AG10803 (cell line): ENCODE results near the gene SLC43A2.

Experiments
- DNase-seq: peaks from one replicate; pipeline ENCODE4 v3.0.0; 2010; ENCODE audit warnings: low read depth
- H3K4me3 ChIP-seq: 2 replicates; pipeline ENCODE4 v1.5.1; 2011; ENCODE audit warnings: mild to moderate bottlenecking, low read length, control low read depth
- TF ChIP-seq, protein P1 (sequence below): conservative IDR thresholded peaks from 2 replicates; pipeline ENCODE4 v1.5.1; 2011; ENCODE audit warnings: mild to moderate bottlenecking, low read length, control low read depth, inconsistent platforms

SLC43A2 gene

DNA sequence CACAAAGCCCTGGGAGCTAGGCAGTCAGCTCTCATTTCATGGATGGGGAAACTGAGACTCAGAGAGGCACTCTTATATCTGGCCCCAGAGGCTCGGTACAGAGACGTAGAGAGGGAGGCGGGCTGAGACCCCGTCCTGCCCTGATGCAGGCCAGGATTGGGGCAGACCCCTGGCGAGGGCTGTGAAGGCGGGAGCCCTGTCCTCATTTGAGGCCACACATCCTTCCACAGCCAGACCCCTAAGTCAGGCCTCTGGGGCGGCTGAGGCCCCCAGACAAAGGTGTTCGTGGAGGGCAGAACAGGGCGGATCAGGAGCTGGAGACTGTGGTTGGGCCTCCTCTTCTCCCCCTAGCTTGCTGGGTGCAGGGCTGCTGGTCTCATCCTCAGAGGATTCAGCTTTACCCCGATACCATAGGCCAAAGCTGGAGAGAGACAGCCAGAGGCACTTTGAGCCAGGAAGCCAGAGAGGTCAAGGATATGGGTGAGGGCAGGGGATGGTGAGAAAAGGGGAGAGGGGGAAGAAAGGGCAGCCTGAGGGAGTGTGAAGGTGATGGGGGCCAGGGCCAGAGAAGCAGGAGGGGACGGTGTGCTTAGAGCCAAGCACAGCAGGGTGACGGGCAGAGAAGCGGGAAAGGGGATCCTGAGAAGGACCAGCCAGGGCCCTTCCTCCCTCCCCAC is 17.7 kb upstream of the SLC43A2 start:
- no peak overlapping the region for H3K4me3 ChIP-seq
- TF ChIP-seq, protein P1, sequence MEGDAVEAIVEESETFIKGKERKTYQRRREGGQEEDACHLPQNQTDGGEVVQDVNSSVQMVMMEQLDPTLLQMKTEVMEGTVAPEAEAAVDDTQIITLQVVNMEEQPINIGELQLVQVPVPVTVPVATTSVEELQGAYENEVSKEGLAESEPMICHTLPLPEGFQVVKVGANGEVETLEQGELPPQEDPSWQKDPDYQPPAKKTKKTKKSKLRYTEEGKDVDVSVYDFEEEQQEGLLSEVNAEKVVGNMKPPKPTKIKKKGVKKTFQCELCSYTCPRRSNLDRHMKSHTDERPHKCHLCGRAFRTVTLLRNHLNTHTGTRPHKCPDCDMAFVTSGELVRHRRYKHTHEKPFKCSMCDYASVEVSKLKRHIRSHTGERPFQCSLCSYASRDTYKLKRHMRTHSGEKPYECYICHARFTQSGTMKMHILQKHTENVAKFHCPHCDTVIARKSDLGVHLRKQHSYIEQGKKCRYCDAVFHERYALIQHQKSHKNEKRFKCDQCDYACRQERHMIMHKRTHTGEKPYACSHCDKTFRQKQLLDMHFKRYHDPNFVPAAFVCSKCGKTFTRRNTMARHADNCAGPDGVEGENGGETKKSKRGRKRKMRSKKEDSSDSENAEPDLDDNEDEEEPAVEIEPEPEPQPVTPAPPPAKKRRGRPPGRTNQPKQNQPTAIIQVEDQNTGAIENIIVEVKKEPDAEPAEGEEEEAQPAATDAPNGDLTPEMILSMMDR = no peak

DNA sequence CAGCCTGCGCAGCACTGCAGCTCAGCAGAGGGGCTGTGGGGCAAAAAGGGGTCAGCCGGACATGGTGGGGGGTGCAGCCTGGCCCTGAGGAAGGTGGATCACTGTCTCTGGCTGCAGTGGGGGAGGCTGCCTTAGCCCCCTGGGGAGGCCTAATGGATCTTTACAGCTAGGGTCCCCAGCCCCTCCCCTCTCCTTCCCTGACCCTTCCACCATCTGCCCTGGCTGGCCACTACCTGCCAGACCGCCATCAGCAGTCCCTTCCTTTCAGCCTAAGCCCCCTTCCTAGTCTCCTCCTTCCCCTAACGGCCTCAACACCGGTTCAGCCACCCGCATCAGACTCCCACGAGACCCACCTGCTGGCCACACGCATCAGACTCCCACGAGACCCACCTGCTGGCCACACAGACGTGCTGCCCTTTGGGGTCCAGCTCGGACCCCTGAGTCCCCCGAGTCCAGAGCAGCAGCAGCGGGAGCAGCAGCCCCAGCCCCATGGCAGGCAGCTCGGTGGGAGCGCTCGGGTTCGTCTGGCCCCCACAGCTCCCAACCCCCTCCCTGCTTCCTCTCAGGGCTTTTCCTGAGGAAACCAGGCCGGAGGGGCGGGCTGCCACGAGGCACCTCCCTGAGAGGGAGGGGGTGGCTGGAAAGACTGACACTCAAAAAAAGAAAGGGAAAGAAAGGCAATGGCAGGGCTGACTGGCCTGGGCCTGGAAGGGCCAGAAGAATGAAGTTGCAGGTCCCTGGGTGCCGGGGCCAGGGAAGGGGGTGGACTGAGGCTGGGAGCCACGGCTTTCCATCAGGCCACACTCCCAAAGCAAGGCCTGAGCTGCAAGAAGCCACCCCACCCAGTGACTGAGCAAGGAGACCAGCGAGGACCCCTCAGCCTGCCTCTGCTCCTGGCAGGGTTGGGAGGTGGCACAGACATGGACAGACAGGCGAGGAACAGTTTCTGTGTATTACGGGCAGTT is 16.9 kb upstream of the SLC43A2 start, which contains the start of gene SCARF1:
Gene SCARF1 (minus strand): TSS at position 526 of the 965 bp plus-strand sequence. CDS start 35 bp downstream, at position 491.
- no peak for DNase-seq
- H3K4me3 ChIP-seq = no peak within 1 kb of the TSS
- TF ChIP-seq, protein P1 = no peak

More for the DNA sequence above, 17.7 kb upstream of the SLC43A2 start:
- DNase-seq = no peak

DNA sequence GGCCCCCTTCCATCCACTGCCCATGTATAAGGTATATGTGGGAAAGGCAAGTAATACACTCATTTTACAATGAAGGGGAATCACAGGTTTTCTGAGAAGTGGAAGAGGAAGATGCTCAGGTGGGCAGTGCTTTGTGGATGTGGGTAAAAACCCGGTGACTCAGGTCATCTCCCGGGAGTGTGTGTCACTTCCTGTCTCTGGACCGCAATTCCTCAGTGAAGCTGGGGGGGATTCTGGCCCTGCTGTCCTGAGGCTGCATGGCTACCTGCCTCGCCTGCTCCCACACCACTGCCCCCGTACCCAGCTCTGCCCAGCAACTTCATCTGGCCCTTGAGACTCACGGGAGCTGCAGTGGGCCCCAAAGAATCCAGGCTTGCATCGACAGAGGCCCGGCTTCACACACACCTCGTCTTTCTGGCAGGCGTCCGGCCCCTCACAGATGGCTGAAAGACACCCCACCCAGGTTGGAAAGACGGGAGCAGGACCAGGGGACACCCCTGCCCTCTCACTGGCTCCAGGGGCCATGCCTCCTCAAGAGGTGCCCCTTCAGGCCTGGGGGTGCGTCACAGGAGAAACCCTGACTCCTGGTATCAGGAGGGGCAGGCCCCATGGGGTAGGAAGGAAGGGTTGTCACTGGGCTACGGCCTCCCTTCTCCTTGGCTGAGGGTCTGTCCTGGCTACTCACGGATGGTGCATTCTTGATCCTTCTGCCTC is 16.0 kb upstream of the SLC43A2 start:
- DNase-seq = peak; percentile 29
- TF ChIP-seq, protein P1 = no peak
- no peak overlapping the region for H3K4me3 ChIP-seq

DNA sequence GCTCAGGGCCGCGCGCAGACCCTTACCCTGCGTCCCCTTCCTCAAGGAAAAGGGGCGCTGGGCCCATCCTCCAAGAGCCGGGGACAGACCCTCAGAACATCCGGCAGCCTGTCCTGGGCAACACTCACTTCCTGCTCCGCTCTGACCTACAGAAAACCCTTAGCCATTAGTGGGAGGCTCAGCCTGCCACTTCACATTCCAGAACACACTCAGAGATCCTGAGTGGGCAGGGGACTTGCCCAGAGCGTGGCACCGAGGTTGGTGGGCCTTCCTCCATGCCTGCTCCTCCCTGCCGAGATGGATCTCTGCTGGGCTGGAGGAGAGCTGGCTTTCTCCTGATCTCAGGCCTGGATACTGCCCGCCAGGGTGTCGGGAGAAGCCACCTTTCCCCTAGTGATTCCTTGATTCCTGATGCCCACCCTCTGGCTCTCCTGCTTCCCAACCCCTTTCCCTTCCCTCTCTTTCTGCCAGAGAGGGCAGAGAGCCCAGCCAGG is 15.4 kb upstream of the SLC43A2 start:
- DNase-seq = peak; percentile 6

DNA sequence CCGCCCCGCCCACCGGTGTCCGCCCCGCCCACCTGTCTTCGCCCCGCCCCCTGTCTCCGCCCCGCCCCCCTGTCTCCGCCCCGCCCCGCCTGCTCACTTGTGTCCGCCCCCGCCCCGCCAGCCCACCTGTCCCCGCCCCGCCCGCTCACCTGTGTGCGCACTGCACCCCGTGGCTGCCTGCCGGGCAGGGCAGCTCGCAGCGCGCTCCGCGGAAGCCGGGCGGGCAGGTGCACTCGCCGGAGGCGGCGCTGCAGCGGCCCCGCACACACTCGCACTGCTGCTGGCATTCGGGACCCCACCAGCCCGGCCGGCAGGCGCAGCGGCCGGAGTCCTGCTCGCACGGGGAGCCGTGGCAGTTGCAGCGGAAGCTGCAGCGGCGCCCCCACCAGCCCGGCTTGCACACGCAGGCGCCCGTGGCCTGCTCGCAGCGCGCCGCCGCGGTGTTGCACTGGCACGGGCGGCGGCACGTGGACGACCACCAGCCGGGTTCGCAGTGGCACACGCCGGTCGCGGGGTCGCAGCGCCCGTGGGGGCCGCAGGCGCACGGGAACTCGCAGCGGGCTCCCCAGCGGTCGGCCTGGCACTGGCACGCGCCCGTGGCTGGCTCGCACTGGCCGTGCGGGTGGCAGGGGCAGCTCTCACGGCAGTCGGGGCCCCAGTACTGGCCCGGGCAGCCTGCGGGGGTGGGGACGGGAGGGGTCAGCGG is 14.8 kb upstream of the SLC43A2 start:
- peak overlapping the region; percentile 20 for H3K4me3 ChIP-seq
- peak; percentile 8 for DNase-seq
- TF ChIP-seq, protein P1 = no peak

More for the DNA sequence above, 15.4 kb upstream of the SLC43A2 start:
- TF ChIP-seq, protein P1 = no peak
- H3K4me3 ChIP-seq = no peak overlapping the region

DNA sequence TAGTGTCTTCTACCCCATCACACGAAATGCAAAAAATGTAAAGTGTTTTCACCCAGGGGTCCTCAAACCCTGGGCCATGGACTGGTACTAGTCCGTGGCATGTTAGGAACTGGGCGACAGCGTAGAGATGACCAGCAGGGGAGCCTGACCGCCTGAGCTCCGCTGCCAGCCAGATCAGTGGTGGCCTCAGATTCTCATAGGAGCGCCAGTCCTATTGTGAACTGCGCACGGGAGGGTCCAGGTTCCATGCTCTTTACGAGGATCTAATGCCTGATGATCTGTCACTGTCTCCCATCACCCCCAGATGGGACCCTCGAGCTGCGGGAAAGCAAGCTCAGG is 12.4 kb upstream of the SLC43A2 start:
- TF ChIP-seq, protein P1 = no peak
- DNase-seq = no peak
- no peak overlapping the region for H3K4me3 ChIP-seq
